Measurements from ENCODE around the gene PES1.
"Not testable (repeated sequence)": the region's sequence is repeated elsewhere in the genome, so short reads cannot be mapped to it uniquely, and the experiment has no call there.

Gene PES1

GRCh38 chr22:30591588-30592359, at the start of gene PES1:
TSS of gene PES1 (minus strand) at chr22:30591910. CDS start at chr22:30591833, 77 bp downstream.
- DNase-seq (ENCODE audit: low read depth in 1 of 2, low spot score in 1 of 2): peak; percentile 86 to 89

- DNase-seq (ENCODE audit: low read depth in 1 of 2, low spot score in 1 of 2): no peak
These were observed 49.2 kb upstream of the PES1 start for GRCh38 chr22:30640839-30641430.

DNA sequence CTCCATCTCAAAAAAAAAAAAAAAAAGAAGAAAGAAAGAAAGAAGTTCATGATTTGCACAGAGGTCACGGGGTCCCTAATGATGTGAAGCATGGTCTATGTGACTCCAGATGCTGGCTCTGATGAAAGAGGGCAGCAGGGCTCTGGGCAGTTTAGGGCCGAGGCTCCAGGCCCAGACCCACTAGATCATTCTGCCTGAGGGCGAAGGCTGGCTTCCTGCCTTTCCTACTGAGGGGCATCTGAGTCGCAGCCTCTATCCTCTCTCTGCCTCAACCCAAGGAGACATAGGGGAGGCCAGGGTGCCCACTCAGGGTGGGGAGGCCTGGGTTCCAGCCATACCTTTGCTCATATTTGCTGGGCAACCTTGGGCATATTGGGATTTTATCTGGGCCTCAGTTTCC, 48.7 kb upstream of the PES1 start:
- DNase-seq (ENCODE audit: low read depth in 1 of 2, low spot score in 1 of 2): no peak

- DNase-seq (ENCODE audit: low read depth in 1 of 2, low spot score in 1 of 2): no peak
These were observed 46.0 kb upstream of the PES1 start for GRCh38 chr22:30637701-30638114.

DNA sequence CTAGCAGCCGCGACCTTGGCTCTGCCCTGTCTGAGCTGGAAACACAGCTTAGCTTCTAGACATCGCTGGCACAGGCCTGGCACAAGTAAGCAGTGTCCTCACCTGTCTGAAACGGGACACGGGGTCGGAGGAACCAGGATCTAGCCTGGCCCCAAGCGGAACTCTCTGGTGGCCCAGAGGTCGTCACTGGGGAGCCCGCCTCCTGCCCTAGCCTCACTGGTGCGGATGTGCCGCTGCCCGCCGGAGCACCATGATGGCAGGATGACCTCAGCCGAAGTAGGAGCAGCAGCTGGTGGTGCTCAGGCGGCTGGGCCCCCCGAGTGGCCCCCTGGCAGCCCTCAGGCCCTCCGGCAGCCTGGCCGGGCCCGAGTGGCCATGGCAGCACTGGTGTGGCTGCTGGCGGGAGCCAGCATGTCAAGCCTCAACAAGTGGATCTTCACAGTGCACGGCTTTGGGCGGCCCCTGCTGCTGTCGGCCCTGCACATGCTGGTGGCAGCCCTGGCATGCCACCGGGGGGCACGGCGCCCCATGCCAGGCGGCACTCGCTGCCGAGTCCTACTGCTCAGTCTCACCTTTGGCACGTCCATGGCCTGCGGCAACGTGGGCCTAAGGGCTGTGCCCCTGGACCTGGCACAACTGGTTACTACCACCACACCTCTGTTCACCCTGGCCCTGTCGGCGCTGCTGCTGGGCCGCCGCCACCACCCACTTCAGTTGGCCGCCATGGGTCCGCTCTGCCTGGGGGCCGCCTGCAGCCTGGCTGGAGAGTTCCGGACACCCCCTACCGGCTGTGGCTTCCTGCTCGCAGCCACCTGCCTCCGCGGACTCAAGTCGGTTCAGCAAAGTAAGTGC, 44.7 kb upstream of the PES1 start:
- DNase-seq (ENCODE audit: low read depth in 1 of 2, low spot score in 1 of 2): no peak

- peak; percentile 89 to 93 for DNase-seq (ENCODE audit: low read depth in 1 of 2, low spot score in 1 of 2)
These were observed 43.8 kb upstream of the PES1 start, which contains the start of gene SLC35E4 for GRCh38 chr22:30635273-30636225. TSS of gene SLC35E4 (plus strand) at chr22:30635781. CDS start at chr22:30636451, 670 bp downstream.

- peak; percentile 86 to 93 for DNase-seq (ENCODE audit: low read depth in 1 of 2, low spot score in 1 of 2)
These were observed 42.9 kb upstream of the PES1 start for GRCh38 chr22:30634471-30635233.

DNA sequence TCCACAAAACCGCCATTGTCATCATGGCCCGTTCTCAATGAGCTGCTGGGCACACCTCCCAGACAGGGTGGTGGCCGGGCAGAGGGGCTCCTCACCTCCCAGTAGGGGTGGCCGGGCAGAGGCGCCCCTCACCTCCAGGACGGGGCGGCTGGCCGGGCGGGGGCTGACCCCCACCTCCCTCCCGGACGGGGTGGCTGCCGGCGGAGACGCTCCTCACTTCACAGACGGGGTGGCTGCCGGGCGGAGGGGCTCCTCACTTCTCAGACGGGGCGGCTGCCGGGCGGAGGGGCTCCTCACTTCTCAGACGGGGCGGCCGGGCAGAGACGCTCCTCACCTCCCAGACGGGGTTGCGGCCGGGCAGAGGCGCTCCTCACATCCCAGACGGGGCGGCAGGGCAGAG, 39.8 kb upstream of the PES1 start:
- not testable (repeated sequence) for DNase-seq (ENCODE audit: low read depth in 1 of 2, low spot score in 1 of 2)

GRCh38 chr22:30628491-30628890, 36.8 kb upstream of the PES1 start:
- no peak for DNase-seq (ENCODE audit: low read depth in 1 of 2, low spot score in 1 of 2)

GRCh38 chr22:30627471-30627870, 35.8 kb upstream of the PES1 start:
- DNase-seq (ENCODE audit: low read depth in 1 of 2, low spot score in 1 of 2): no peak

- no peak for DNase-seq (ENCODE audit: low read depth in 1 of 2, low spot score in 1 of 2)
These were observed 34.7 kb upstream of the PES1 start for GRCh38 chr22:30626413-30626812.

GRCh38 chr22:30619909-30620308, 28.2 kb upstream of the PES1 start:
- DNase-seq (ENCODE audit: low read depth in 1 of 2, low spot score in 1 of 2): not testable (repeated sequence)

GRCh38 chr22:30617819-30618218, 26.1 kb upstream of the PES1 start:
- no peak for DNase-seq (ENCODE audit: low read depth in 1 of 2, low spot score in 1 of 2)

- DNase-seq (ENCODE audit: low read depth in 1 of 2, low spot score in 1 of 2): no peak
These were observed 23.8 kb upstream of the PES1 start for GRCh38 chr22:30615543-30615954.

- no peak for DNase-seq (ENCODE audit: low read depth in 1 of 2, low spot score in 1 of 2)
These were observed 23.2 kb upstream of the PES1 start for GRCh38 chr22:30614879-30615278.

DNA sequence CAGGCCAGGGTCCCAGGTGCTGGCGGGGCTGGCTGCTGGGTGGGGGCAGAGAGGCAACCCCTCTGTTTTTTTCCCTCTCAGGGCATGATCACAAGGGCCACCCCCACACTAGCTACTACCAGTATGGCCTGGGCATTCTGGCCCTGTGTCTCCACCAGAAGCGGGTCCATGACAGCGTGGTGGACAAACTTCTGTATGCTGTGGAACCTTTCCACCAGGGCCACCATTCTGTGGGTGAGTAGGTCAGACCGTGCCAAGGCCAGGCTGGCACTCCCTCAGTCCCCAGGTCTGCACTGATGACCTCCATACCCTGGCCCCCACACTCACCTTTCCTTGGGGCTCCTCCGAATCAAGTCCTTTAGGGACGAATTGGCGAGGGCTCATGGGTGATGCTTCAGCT, 22.6 kb upstream of the PES1 start:
- DNase-seq (ENCODE audit: low read depth in 1 of 2, low spot score in 1 of 2): no peak

- no peak for DNase-seq (ENCODE audit: low read depth in 1 of 2, low spot score in 1 of 2)
These were observed 21.1 kb upstream of the PES1 start for GRCh38 chr22:30612789-30613188.

DNA sequence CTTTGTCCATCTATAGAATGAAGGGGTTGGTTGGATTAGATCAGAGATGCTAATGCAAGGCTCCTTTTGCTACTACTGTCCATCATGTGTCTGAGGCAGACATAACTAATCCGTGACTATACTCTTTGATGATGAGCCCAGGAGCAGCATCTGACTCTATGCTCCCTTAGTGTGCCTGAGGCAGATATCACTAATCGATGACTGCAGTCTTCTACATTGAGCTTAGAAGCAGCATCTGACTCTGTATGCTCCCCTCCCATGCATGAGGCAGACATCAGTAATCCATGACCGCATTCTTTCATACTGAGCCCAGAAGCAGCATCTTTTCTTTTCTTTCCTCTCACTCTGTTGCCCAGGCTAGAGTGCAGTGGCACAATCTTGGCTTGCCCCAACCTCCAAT, 19.5 kb upstream of the PES1 start:
- no peak for DNase-seq (ENCODE audit: low read depth in 1 of 2, low spot score in 1 of 2)

- no peak for DNase-seq (ENCODE audit: low read depth in 1 of 2, low spot score in 1 of 2)
These were observed 18.6 kb upstream of the PES1 start for GRCh38 chr22:30610299-30610698.
